ENCODE results near the gene ILDR2.
A peak's percentile ranks its signal among the peaks of the same experiment; 100 is the strongest.

ILDR2 gene

DNA sequence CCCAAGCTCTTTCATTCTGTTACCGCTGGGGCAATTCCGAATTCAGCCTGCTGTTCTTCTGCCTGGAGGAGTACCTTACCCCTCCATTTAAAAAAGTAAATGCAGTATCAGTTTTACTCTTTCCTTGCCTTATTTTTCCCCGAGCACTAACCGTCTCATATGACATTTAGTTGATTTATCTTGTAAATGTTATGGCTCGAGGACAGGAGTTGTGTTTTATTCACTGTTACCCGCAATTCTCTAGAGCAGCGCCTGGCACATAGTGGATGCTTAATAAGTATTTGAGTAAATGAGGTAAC lies 98.9 kb downstream of the ILDR2 start:
- H3K27me3 ChIP-seq (ENCODE audit: insufficient read depth, poor library complexity, severe bottlenecking) = no peaks in the 10 kb centered on the region
- H3K27ac ChIP-seq (replicated peaks) = peak overlapping the region; percentile 57
- TF ChIP-seq GABPA (IDR thresholded peaks at IDR 0.05; ENCODE audit: low read depth) = no peak
- TF ChIP-seq, protein P1, sequence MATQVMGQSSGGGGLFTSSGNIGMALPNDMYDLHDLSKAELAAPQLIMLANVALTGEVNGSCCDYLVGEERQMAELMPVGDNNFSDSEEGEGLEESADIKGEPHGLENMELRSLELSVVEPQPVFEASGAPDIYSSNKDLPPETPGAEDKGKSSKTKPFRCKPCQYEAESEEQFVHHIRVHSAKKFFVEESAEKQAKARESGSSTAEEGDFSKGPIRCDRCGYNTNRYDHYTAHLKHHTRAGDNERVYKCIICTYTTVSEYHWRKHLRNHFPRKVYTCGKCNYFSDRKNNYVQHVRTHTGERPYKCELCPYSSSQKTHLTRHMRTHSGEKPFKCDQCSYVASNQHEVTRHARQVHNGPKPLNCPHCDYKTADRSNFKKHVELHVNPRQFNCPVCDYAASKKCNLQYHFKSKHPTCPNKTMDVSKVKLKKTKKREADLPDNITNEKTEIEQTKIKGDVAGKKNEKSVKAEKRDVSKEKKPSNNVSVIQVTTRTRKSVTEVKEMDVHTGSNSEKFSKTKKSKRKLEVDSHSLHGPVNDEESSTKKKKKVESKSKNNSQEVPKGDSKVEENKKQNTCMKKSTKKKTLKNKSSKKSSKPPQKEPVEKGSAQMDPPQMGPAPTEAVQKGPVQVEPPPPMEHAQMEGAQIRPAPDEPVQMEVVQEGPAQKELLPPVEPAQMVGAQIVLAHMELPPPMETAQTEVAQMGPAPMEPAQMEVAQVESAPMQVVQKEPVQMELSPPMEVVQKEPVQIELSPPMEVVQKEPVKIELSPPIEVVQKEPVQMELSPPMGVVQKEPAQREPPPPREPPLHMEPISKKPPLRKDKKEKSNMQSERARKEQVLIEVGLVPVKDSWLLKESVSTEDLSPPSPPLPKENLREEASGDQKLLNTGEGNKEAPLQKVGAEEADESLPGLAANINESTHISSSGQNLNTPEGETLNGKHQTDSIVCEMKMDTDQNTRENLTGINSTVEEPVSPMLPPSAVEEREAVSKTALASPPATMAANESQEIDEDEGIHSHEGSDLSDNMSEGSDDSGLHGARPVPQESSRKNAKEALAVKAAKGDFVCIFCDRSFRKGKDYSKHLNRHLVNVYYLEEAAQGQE (IDR thresholded peaks at IDR 0.05; ENCODE audit: insufficient replicate concordance, low read depth) = no peak
- peak overlapping the region; percentile 36 for H3K4me3 ChIP-seq (replicated peaks; ENCODE audit: insufficient read depth, low read length)
- DNase-seq (ENCODE audit: low read depth in 1 of 2, low spot score in 1 of 2) = no peak

DNA sequence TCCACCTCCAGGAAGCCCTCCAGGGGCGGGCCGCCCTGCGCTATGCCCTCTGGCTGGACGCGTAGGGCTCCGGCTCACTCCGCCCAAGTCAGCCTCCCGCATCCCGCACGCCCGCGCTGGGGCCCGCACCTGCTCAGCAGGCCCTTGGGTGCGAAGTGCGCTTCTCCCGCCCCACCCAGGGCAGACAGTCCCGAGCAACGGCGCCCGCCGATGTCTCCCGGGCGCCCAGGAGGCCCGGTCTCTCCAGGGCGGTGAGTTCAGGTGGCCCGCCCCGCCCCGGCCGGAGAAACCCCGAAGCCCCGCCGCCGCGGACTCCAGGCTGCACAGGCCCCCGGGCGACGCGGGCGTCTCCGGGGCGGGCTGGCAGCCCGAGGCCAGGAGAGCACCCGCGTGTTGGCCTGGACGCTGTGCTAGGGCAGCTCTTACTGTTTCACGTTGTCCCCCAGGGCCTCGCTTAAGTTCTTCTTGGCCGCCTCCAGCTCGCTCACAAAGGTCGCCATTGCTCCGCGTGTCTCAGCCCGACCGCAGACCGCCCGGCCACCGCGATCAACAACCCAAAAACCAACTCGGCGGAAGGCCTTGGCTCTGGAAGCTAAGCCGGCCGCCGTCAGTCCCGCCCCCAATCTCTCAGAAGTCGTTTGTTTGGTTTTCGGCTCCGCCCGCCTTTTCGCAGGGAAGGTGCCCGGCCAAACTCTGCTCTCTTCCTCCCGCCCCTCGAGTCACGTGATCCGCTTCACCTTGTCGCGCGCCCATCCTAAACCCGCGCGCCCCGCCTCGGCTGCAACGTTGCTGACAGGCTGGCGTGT lies 99.4 kb downstream of the ILDR2 start, which contains the start of gene TADA1:
Gene TADA1, minus strand, starts transcription at position 531 of the 806 bp plus-strand sequence. Its CDS starts 31 bp downstream, at position 500.
- Histone ChIP-seq H3K4me3 (replicated peaks; ENCODE audit: insufficient read depth, low read length) (peak within 1 kb of the TSS; percentile 91), H3K27me3 (ENCODE audit: insufficient read depth, poor library complexity, severe bottlenecking) (no peaks in the 10 kb centered on the region), H3K27ac (replicated peaks) (peak within 1 kb of the TSS; percentile 82)
- TF ChIP-seq SPI1 (IDR thresholded peaks at IDR 0.05; ENCODE audit: borderline replicate concordance, low read depth) (peak; percentile 41; the same call in 1 of the 2 replicates), POLR2AphosphoS5 (IDR thresholded peaks at IDR 0.05; ENCODE audit: low read depth) (peak; percentile 86), GABPA (IDR thresholded peaks at IDR 0.05; ENCODE audit: low read depth) (peak; percentile 44; the same call in 1 of the 2 replicates)
- TF ChIP-seq, protein P2, sequence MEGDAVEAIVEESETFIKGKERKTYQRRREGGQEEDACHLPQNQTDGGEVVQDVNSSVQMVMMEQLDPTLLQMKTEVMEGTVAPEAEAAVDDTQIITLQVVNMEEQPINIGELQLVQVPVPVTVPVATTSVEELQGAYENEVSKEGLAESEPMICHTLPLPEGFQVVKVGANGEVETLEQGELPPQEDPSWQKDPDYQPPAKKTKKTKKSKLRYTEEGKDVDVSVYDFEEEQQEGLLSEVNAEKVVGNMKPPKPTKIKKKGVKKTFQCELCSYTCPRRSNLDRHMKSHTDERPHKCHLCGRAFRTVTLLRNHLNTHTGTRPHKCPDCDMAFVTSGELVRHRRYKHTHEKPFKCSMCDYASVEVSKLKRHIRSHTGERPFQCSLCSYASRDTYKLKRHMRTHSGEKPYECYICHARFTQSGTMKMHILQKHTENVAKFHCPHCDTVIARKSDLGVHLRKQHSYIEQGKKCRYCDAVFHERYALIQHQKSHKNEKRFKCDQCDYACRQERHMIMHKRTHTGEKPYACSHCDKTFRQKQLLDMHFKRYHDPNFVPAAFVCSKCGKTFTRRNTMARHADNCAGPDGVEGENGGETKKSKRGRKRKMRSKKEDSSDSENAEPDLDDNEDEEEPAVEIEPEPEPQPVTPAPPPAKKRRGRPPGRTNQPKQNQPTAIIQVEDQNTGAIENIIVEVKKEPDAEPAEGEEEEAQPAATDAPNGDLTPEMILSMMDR (IDR thresholded peaks at IDR 0.05; ENCODE audit: insufficient read depth, low read length) = no peak
- TF ChIP-seq, protein P1 (IDR thresholded peaks at IDR 0.05; ENCODE audit: insufficient replicate concordance, low read depth) = peak; percentile 53
- DNase-seq (ENCODE audit: low read depth in 1 of 2, low spot score in 1 of 2) = peak; percentile 96 to 99

DNA sequence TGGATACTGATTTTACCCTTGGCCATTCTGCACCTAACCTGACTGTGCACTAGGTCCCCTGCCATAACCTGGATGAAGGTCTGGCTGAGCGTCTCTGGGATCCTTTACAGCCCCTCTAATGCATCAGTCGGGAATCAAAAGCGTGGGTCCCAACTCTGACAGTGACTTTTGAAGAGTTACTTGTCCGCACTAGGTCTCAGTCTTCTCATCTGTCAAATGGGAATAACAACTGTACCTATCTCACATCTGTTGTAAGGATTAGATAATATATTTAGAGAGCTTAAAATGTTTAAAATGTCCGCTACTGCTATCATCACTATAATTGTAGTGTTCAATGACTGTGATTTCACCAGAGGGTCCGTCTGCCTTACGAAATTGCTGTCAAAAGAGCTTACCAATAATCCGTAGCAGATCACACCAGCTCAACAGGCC lies 100.0 kb downstream of the ILDR2 start:
- Histone ChIP-seq H3K4me3 (replicated peaks; ENCODE audit: insufficient read depth, low read length) (peak overlapping the region; percentile 91), H3K27me3 (ENCODE audit: insufficient read depth, poor library complexity, severe bottlenecking) (no peaks in the 10 kb centered on the region), H3K27ac (replicated peaks) (peak overlapping the region; percentile 82)
- TF ChIP-seq SPI1 (IDR thresholded peaks at IDR 0.05; ENCODE audit: borderline replicate concordance, low read depth) (no peak), POLR2AphosphoS5 (IDR thresholded peaks at IDR 0.05; ENCODE audit: low read depth) (no peak), GABPA (IDR thresholded peaks at IDR 0.05; ENCODE audit: low read depth) (no peak)
- TF ChIP-seq, protein P2 (IDR thresholded peaks at IDR 0.05; ENCODE audit: insufficient read depth, low read length) = no peak
- TF ChIP-seq, protein P1 (IDR thresholded peaks at IDR 0.05; ENCODE audit: insufficient replicate concordance, low read depth) = no peak
- DNase-seq (ENCODE audit: low read depth in 1 of 2, low spot score in 1 of 2) = no peak
